ENCODE data around the gene TMEM186. TPM values are rescaled to one million over a fixed set of nuclear protein-coding genes. Genes with fewer than 3 reads are reported as not detected.
"Not testable (repeated sequence)": the region's sequence is repeated elsewhere in the genome, so short reads cannot be mapped to it uniquely, and the experiment has no call there.

The TMEM186 gene
- total RNA-seq, 1 donor from 2014 or later: 9.6 TPM

DNA sequence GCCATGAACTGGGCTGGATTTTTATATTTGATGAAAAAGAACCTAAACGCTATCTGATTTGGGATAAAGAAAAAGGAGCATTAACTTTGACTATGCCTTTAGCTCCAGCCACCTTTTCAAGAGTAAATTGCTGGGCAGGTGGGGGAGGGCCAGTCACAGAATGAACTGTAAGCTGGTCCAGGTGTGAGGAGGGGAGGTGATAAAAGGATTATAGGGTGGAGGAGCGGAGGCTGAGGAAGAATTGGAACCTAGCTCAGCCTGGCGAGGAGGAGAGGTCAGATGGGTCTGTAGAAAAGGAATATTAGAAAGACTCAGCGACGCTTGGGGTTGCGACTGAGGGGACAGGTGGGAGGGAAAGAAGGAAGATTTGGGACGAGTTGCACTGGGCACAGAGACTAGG, 39.4 kb upstream of the TMEM186 start:
- not testable (repeated sequence) for H3K9me3 Mint-ChIP-seq (ENCODE audit: unreplicated experiment); H3K4me3 Mint-ChIP-seq (ENCODE audit: unreplicated experiment); H3K9me3 ChIP-seq (ENCODE audit: insufficient read depth, low read depth, low read length); H3K27me3 ChIP-seq (ENCODE audit: insufficient read depth, low read length); H3K4me3 ChIP-seq (ENCODE audit: insufficient read depth, low read depth, low read length); H3K4me2 ChIP-seq (ENCODE audit: low read length); H3K27ac Mint-ChIP-seq (ENCODE audit: unreplicated experiment); H3K27me3 Mint-ChIP-seq (ENCODE audit: low read depth, unreplicated experiment); FAIRE-seq; H2AFZ ChIP-seq (ENCODE audit: low read depth, low read length); H3K36me3 Mint-ChIP-seq (ENCODE audit: low read depth, unreplicated experiment); H3K36me3 ChIP-seq (ENCODE audit: insufficient read depth, low read length); H3K27ac ChIP-seq (ENCODE audit: low read depth, low read length); H3K9ac ChIP-seq (ENCODE audit: low read length); DNase-seq (ENCODE audit: low read depth); H3K4me1 ChIP-seq (ENCODE audit: insufficient read depth, low read length)
- Histone ChIP-seq H4K20me1 (ENCODE audit: insufficient read depth, low read length) (peaks cover 46% of the 10 kb centered on the region), H3K79me2 (ENCODE audit: insufficient read depth, low read length) (peaks cover 49% of the 10 kb centered on the region)
- H3K4me1 Mint-ChIP-seq (ENCODE audit: low read depth, unreplicated experiment): peaks cover 11% of the 10 kb centered on the region

DNA sequence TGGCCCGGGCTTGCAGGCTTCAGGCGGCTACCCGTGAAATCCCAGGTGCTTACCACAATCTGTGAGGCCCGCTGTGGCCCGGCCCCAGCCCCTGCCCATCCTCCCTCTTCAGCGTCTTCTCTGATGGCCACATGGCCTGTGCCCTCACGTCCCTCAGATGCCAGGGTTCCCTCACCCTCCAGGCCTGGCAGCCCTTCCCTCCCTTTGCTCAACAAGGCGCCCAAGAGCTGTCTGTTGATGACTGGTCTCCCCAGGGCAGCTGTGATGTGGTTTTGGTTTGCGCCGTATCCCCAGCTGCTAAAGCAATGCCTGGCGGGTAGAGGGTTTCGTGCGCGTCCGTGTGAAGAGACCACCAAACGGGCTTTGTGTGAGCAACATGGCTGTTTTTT, 35.3 kb upstream of the TMEM186 start:
- Mint-ChIP-seq H3K4me3 (ENCODE audit: unreplicated experiment) (no peak overlapping the region), H3K9me3 (ENCODE audit: unreplicated experiment) (no peaks in the 10 kb centered on the region), H3K4me1 (ENCODE audit: low read depth, unreplicated experiment) (peaks cover 22% of the 10 kb centered on the region), H3K36me3 (ENCODE audit: low read depth, unreplicated experiment) (peaks cover 24% of the 10 kb centered on the region), H3K27me3 (ENCODE audit: low read depth, unreplicated experiment) (no peaks in the 10 kb centered on the region), H3K27ac (ENCODE audit: unreplicated experiment) (no peak overlapping the region)
- peaks cover 10% of the 10 kb centered on the region for H3K4me1 ChIP-seq (ENCODE audit: insufficient read depth, low read length)
- no peak for TF ChIP-seq EZH2 (IDR thresholded peaks at IDR 0.05; ENCODE audit: insufficient read depth, low read length)
- TF ChIP-seq, protein P1, sequence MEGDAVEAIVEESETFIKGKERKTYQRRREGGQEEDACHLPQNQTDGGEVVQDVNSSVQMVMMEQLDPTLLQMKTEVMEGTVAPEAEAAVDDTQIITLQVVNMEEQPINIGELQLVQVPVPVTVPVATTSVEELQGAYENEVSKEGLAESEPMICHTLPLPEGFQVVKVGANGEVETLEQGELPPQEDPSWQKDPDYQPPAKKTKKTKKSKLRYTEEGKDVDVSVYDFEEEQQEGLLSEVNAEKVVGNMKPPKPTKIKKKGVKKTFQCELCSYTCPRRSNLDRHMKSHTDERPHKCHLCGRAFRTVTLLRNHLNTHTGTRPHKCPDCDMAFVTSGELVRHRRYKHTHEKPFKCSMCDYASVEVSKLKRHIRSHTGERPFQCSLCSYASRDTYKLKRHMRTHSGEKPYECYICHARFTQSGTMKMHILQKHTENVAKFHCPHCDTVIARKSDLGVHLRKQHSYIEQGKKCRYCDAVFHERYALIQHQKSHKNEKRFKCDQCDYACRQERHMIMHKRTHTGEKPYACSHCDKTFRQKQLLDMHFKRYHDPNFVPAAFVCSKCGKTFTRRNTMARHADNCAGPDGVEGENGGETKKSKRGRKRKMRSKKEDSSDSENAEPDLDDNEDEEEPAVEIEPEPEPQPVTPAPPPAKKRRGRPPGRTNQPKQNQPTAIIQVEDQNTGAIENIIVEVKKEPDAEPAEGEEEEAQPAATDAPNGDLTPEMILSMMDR (IDR thresholded peaks at IDR 0.05; ENCODE audit: insufficient read depth, low read depth, low read length): no peak
- H2AFZ ChIP-seq (ENCODE audit: low read depth, low read length): no peak overlapping the region
- no peak overlapping the region for H3K4me3 ChIP-seq (ENCODE audit: insufficient read depth, low read depth, low read length)
- H3K9me3 ChIP-seq (ENCODE audit: insufficient read depth, low read depth, low read length): no peaks in the 10 kb centered on the region
- H3K27me3 ChIP-seq (ENCODE audit: insufficient read depth, low read length): no peaks in the 10 kb centered on the region
- FAIRE-seq: no peak
- H4K20me1 ChIP-seq (ENCODE audit: insufficient read depth, low read length): peaks cover 64% of the 10 kb centered on the region
- peaks cover 61% of the 10 kb centered on the region for H3K79me2 ChIP-seq (ENCODE audit: insufficient read depth, low read length)
- no peak overlapping the region for H3K9ac ChIP-seq (ENCODE audit: low read length)
- peaks cover 27% of the 10 kb centered on the region for H3K36me3 ChIP-seq (ENCODE audit: insufficient read depth, low read length)
- H3K4me2 ChIP-seq (ENCODE audit: low read length): no peak overlapping the region
- no peak for DNase-seq (ENCODE audit: low read depth)
- H3K27ac ChIP-seq (ENCODE audit: low read depth, low read length): no peak overlapping the region

DNA sequence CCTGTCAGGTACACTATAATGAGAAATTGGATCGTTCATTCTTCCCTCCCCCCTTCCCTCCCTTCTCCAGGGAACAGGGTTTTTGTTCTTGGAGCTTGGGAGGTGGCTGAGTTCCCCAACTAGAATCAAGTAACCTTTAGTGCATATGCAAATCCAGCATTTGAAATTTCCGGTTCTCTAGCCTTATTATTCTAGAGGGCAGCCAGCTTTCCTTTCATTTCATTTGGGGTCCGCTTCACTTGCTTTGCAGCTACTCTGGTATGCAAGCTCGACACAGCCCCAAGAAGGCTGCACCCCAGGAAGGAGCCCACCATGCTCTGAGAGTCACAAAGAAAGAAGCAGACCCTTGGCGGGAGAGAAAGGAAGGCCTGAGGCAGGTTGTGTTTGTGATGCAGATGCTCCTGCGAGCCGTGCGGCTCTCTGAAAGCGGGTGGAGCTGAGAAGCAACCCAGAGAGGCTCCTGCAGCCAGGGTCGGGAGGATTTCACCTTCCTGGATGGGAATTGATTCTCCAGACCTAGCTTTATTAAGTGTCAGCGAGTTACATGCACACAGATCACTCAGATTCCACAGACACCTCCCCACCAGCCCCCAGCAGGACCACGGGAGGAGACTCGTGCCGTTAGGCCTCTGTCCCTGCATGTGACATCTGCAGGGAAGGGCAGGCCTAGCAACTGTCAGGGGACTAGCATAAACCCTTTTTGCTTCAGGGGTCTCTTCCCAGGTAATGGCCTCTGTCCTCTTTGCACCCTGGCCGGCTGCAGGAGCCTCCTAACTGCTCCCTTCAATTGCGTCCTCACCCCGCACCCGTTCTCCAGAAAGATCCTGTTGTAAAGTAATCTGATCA, 34.7 kb upstream of the TMEM186 start:
- H3K4me1 ChIP-seq (ENCODE audit: insufficient read depth, low read length): peaks cover 10% of the 10 kb centered on the region
- no peak overlapping the region for H2AFZ ChIP-seq (ENCODE audit: low read depth, low read length)
- no peak overlapping the region for H3K27ac ChIP-seq (ENCODE audit: low read depth, low read length)
- peaks cover 58% of the 10 kb centered on the region for H4K20me1 ChIP-seq (ENCODE audit: insufficient read depth, low read length)
- Mint-ChIP-seq H3K4me3 (ENCODE audit: unreplicated experiment) (no peak overlapping the region), H3K27me3 (ENCODE audit: low read depth, unreplicated experiment) (no peaks in the 10 kb centered on the region), H3K4me1 (ENCODE audit: low read depth, unreplicated experiment) (peaks cover 22% of the 10 kb centered on the region), H3K9me3 (ENCODE audit: unreplicated experiment) (no peaks in the 10 kb centered on the region), H3K27ac (ENCODE audit: unreplicated experiment) (no peak overlapping the region), H3K36me3 (ENCODE audit: low read depth, unreplicated experiment) (peaks cover 24% of the 10 kb centered on the region)
- FAIRE-seq (no peak), DNase-seq (ENCODE audit: low read depth) (no peak)
- no peaks in the 10 kb centered on the region for H3K9me3 ChIP-seq (ENCODE audit: insufficient read depth, low read depth, low read length)
- H3K36me3 ChIP-seq (ENCODE audit: insufficient read depth, low read length): peaks cover 27% of the 10 kb centered on the region
- H3K79me2 ChIP-seq (ENCODE audit: insufficient read depth, low read length): peaks cover 54% of the 10 kb centered on the region
- H3K27me3 ChIP-seq (ENCODE audit: insufficient read depth, low read length): no peaks in the 10 kb centered on the region
- H3K9ac ChIP-seq (ENCODE audit: low read length): no peak overlapping the region
- no peak for TF ChIP-seq EZH2 (IDR thresholded peaks at IDR 0.05; ENCODE audit: insufficient read depth, low read length)
- TF ChIP-seq, protein P1 (IDR thresholded peaks at IDR 0.05; ENCODE audit: insufficient read depth, low read depth, low read length): no peak
- no peak overlapping the region for H3K4me3 ChIP-seq (ENCODE audit: insufficient read depth, low read depth, low read length)
- H3K4me2 ChIP-seq (ENCODE audit: low read length): no peak overlapping the region
